SJSA1 (cell line): Measurements from ENCODE around the gene GPR12. TPM values are rescaled to one million over a fixed set of nuclear protein-coding genes. Genes with fewer than 3 reads are reported as not detected.

Experiments used
- DNase-seq, 2 experiments: peaks; one replicate each; pipeline ENCODE4 v3.0.0-alpha.2; 2015 to 2020; ENCODE audit warnings: low spot score in 2 of 2, low read depth in 1 of 2
- H3K27ac ChIP-seq: fragments of 250-450 bp; sonication (Bioruptor Pico); 2 replicates; pipeline ENCODE4 v1.5.1; 2020; ENCODE audit warnings: mild to moderate bottlenecking, moderate library complexity
- H3K27me3 ChIP-seq: fragments of 250-450 bp; sonication (Bioruptor Pico); replicated peaks from 2 replicates; pipeline ENCODE4 v1.5.1; 2020; ENCODE audit warnings: mild to moderate bottlenecking, moderate library complexity
- H3K36me3 ChIP-seq: fragments of 250-450 bp; sonication (Bioruptor Pico); 2 replicates; pipeline ENCODE4 v1.5.1; 2020; ENCODE audit warnings: mild to moderate bottlenecking
- H3K4me1 ChIP-seq: fragments of 250-450 bp; sonication (Bioruptor Pico); replicated peaks from 2 replicates; pipeline ENCODE4 v1.6.1; 2021; ENCODE audit warnings: mild to moderate bottlenecking
- H3K4me3 ChIP-seq: fragments of 250-450 bp; sonication (Bioruptor Pico); 2 replicates; pipeline ENCODE4 v1.5.1; 2020; ENCODE audit warnings: mild to moderate bottlenecking
- H3K9me3 ChIP-seq: fragments of 250-450 bp; sonication (Bioruptor Pico); replicated peaks from 2 replicates; pipeline ENCODE4 v1.5.1; 2020; ENCODE audit warnings: mild to moderate bottlenecking
- total RNA-seq: library from RNA; depleted of rRNA; stranded (reverse); fragments of >200 nt; shearing (Covaris generic); gene quantifications from 2 replicates; pipeline ENCODE4 v1.2.3, GENCODE V29; 2014; rRNA removed

GPR12 gene
- total RNA-seq, 1 experiment from 2014 or later, result not detected

GRCh38 chr13:26706381-26706780 is 54.2 kb downstream of the GPR12 start:
- H3K4me1 ChIP-seq, result no peaks in the 10 kb centered on the region
- DNase-seq, result no peak
- no peak overlapping the region for H3K4me3 ChIP-seq
- H3K27ac ChIP-seq, result no peak overlapping the region
- no peaks in the 10 kb centered on the region for H3K36me3 ChIP-seq
- no peaks in the 10 kb centered on the region for H3K9me3 ChIP-seq
- H3K27me3 ChIP-seq, result peaks cover 6% of the 10 kb centered on the region

- no peak for DNase-seq
- Histone ChIP-seq H3K36me3 (no peaks in the 10 kb centered on the region), H3K4me1 (no peaks in the 10 kb centered on the region), H3K27me3 (peaks cover 6% of the 10 kb centered on the region), H3K4me3 (no peak overlapping the region), H3K27ac (no peak overlapping the region), H3K9me3 (no peaks in the 10 kb centered on the region)
Observed at GRCh38 chr13:26705536-26705935, 55.0 kb downstream of the GPR12 start.

Other genes starting within 250 kb of the GPR12 start
- gene WASF3, start 203.1 kb downstream of the GPR12 start, total RNA-seq, result 0.18 TPM in 1 of 2 replicates, not detected in the other